ENCODE data around the gene PLEKHJ1.

PLEKHJ1 gene

GRCh38 chr19:2236314-2237050, at the start of gene PLEKHJ1, which contains the start of gene SF3A2:
Gene PLEKHJ1, minus strand, starts transcription at chr19:2236329. Its CDS starts 81 bp downstream, at chr19:2236248.
Gene SF3A2, plus strand, starts transcription at chr19:2236824. Its CDS starts 6,595 bp downstream, at chr19:2243419.
- H3K4me3 ChIP-seq (ENCODE audit: low read depth, low read length) = peak within 1 kb of the TSS; percentile 81
- peak; percentile 100 for TF ChIP-seq CTCF (IDR thresholded peaks at IDR 0.05; ENCODE audit: borderline replicate concordance, insufficient read depth, low read depth, low read length)

GRCh38 chr19:2283835-2284507, 47.8 kb upstream of the PLEKHJ1 start:
- TF ChIP-seq CTCF (IDR thresholded peaks at IDR 0.05; ENCODE audit: borderline replicate concordance, insufficient read depth, low read depth, low read length) = no peak
- no peak overlapping the region for H3K4me3 ChIP-seq (ENCODE audit: low read depth, low read length)

- H3K4me3 ChIP-seq (ENCODE audit: low read depth, low read length) = no peak overlapping the region
- no peak for TF ChIP-seq CTCF (IDR thresholded peaks at IDR 0.05; ENCODE audit: borderline replicate concordance, insufficient read depth, low read depth, low read length)
Observed at GRCh38 chr19:2282862-2283237, 46.7 kb upstream of the PLEKHJ1 start.

GRCh38 chr19:2282062-2282861, 46.1 kb upstream of the PLEKHJ1 start, which contains the start of gene PEAK3:
Gene PEAK3, minus strand, starts transcription at chr19:2282175. Its CDS starts 1,244 bp downstream, at chr19:2280931.
- H3K4me3 ChIP-seq (ENCODE audit: low read depth, low read length) = peak within 1 kb of the TSS; percentile 37
- TF ChIP-seq CTCF (IDR thresholded peaks at IDR 0.05; ENCODE audit: borderline replicate concordance, insufficient read depth, low read depth, low read length) = no peak

- H3K4me3 ChIP-seq (ENCODE audit: low read depth, low read length) = peak overlapping the region; percentile 37
Observed at GRCh38 chr19:2281265-2282061, 45.3 kb upstream of the PLEKHJ1 start.

GRCh38 chr19:2280633-2281264, 44.6 kb upstream of the PLEKHJ1 start:
- no peak overlapping the region for H3K4me3 ChIP-seq (ENCODE audit: low read depth, low read length)
- no peak for TF ChIP-seq CTCF (IDR thresholded peaks at IDR 0.05; ENCODE audit: borderline replicate concordance, insufficient read depth, low read depth, low read length)

Data from GM12875 (cell line).